Nephron progenitor cell (in vitro differentiated cells): ENCODE results near the gene TIGD6.

Source experiments
- DNase-seq: peaks from one replicate; pipeline ENCODE4 v3.0.0; 2021
- H3K27ac Mint-ChIP-seq: 2 replicates; pipeline ENCODE4 v1.8.0; 2021; ENCODE audit warnings: mild to moderate bottlenecking, moderate library complexity, mixed read lengths
- H3K27me3 Mint-ChIP-seq: 2 replicates; pipeline ENCODE4 v1.8.0; 2021; ENCODE audit warnings: mild to moderate bottlenecking, low read depth, mixed read lengths; ENCODE audit not compliant: poor library complexity
- H3K36me3 Mint-ChIP-seq: 2 replicates; pipeline ENCODE4 v1.8.0; 2021; ENCODE audit warnings: low read depth, mixed read lengths
- H3K4me1 Mint-ChIP-seq: 2 replicates; pipeline ENCODE4 v1.8.0; 2021; ENCODE audit warnings: mixed read lengths
- H3K4me3 Mint-ChIP-seq: 2 replicates; pipeline ENCODE4 v1.8.0; 2021; ENCODE audit warnings: mild to moderate bottlenecking, moderate library complexity, mixed read lengths
- H3K9me3 Mint-ChIP-seq: 2 replicates; pipeline ENCODE4 v1.8.0; 2021; ENCODE audit warnings: mild to moderate bottlenecking, moderate library complexity, mixed read lengths
- CTCF ChIP-seq: fragments of 200-600 bp; sonication (generic); IDR thresholded peaks from 2 replicates; pipeline ENCODE4 v1.5.0; 2021; ENCODE audit warnings: antibody characterized with exemption

The TIGD6 gene

GRCh38 chr5:150043657-150044328 lies 43.3 kb upstream of the TIGD6 start:
- peak overlapping the region; percentile 1 for H3K27ac Mint-ChIP-seq
- H3K9me3 Mint-ChIP-seq, result no peaks in the 10 kb centered on the region
- TF ChIP-seq CTCF, result no peak
- H3K27me3 Mint-ChIP-seq, result no peaks in the 10 kb centered on the region
- DNase-seq, result no peak
- H3K4me3 Mint-ChIP-seq, result no peak overlapping the region
- peaks cover 59% of the 10 kb centered on the region for H3K36me3 Mint-ChIP-seq
- H3K4me1 Mint-ChIP-seq, result no peaks in the 10 kb centered on the region

- TF ChIP-seq CTCF, result no peak
- Mint-ChIP-seq H3K36me3 (peaks cover 65% of the 10 kb centered on the region), H3K4me1 (no peaks in the 10 kb centered on the region)
Observed at GRCh38 chr5:150042459-150042858, 42.0 kb upstream of the TIGD6 start.

GRCh38 chr5:150038547-150038946 lies 38.1 kb upstream of the TIGD6 start:
- Mint-ChIP-seq H3K4me1 (peaks cover 5% of the 10 kb centered on the region), H3K4me3 (no peak overlapping the region), H3K27ac (no peak overlapping the region), H3K36me3 (peaks cover 70% of the 10 kb centered on the region), H3K9me3 (no peaks in the 10 kb centered on the region), H3K27me3 (no peaks in the 10 kb centered on the region)
- no peak for DNase-seq
- TF ChIP-seq CTCF, result no peak

More at GRCh38 chr5:150042459-150042858, 42.0 kb upstream of the TIGD6 start:
- no peaks in the 10 kb centered on the region for H3K27me3 Mint-ChIP-seq
- no peak overlapping the region for H3K27ac Mint-ChIP-seq
- no peak overlapping the region for H3K4me3 Mint-ChIP-seq
- DNase-seq, result no peak
- no peaks in the 10 kb centered on the region for H3K9me3 Mint-ChIP-seq

GRCh38 chr5:150036513-150036912 lies 36.1 kb upstream of the TIGD6 start:
- Mint-ChIP-seq H3K4me1 (peaks cover 5% of the 10 kb centered on the region), H3K4me3 (no peak overlapping the region), H3K36me3 (peaks cover 65% of the 10 kb centered on the region), H3K9me3 (no peaks in the 10 kb centered on the region), H3K27me3 (no peaks in the 10 kb centered on the region), H3K27ac (peak overlapping the region; percentile 83)
- no peak for DNase-seq
- TF ChIP-seq CTCF, result no peak

- Mint-ChIP-seq H3K4me1 (peaks cover 5% of the 10 kb centered on the region), H3K36me3 (peaks cover 61% of the 10 kb centered on the region), H3K27ac (no peak overlapping the region), H3K27me3 (no peaks in the 10 kb centered on the region), H3K4me3 (no peak overlapping the region), H3K9me3 (no peaks in the 10 kb centered on the region)
- DNase-seq, result no peak
- no peak for TF ChIP-seq CTCF
Observed at GRCh38 chr5:150035139-150035895, 34.9 kb upstream of the TIGD6 start.

- Mint-ChIP-seq H3K36me3 (peaks cover 59% of the 10 kb centered on the region), H3K9me3 (no peaks in the 10 kb centered on the region), H3K4me3 (no peak overlapping the region), H3K27ac (no peak overlapping the region), H3K4me1 (peaks cover 5% of the 10 kb centered on the region), H3K27me3 (no peaks in the 10 kb centered on the region)
- DNase-seq, result no peak
- TF ChIP-seq CTCF, result no peak
Observed at GRCh38 chr5:150034662-150035061, 34.2 kb upstream of the TIGD6 start.
